ENCODE results near the gene CHRD. TPM values are rescaled to one million over a fixed set of nuclear protein-coding genes. Genes with fewer than 3 reads are reported as not detected.
A peak's percentile ranks its signal among the peaks of the same experiment; 100 is the strongest.

The CHRD gene
- total RNA-seq, 4 donors from 2014 or later = 12.3 to 17.6 (median 16.8) TPM

- no CpG with 5 or more reads among the region's 56 CpGs for WGBS
- Histone ChIP-seq H3K9me3 (no peaks in the 10 kb centered on the region), H3K27me3 (no peaks in the 10 kb centered on the region), H3K4me1 (peaks cover 21 to 42% (median 36%) of the 10 kb centered on the region in 4 donors), H3K36me3 (peaks cover under 1 to 37% (median 27%) of the 10 kb centered on the region in 4 donors), H3K27ac (replicated peaks in 1 of 4) (peak within 1 kb of the TSS; percentile 96 to 99 (median 99)), H3K4me3 (peak within 1 kb of the TSS; percentile 73 to 92 (median 86))
- DNase-seq (ENCODE audit: extremely low spot score) = no peak
- intact Hi-C loops (cut with DNase I) = no loop called here
- peak; percentile 49 to 71 for TF ChIP-seq POLR2AphosphoS5 (IDR thresholded peaks at IDR 0.05)
- TF ChIP-seq EP300 (IDR thresholded peaks at IDR 0.05) = no peak
These were observed 18.3 kb upstream of the CHRD start, which contains the start of the genes CLCN2 and POLR2H for GRCh38 chr3:184361532-184361931. Gene CLCN2 (minus strand): TSS chr3:184361605. CDS start chr3:184361479, 126 bp downstream. Gene POLR2H (plus strand): TSS chr3:184361710. CDS start chr3:184363493, 1,783 bp downstream.

- Histone ChIP-seq H3K27me3 (no peaks in the 10 kb centered on the region), H3K27ac (replicated peaks in 1 of 4) (peak overlapping the region; percentile 96 to 99 (median 99)), H3K4me3 (peak overlapping the region; percentile 73 to 92 (median 86)), H3K36me3 (peaks cover 6 to 37% (median 30%) of the 10 kb centered on the region in 4 donors), H3K9me3 (no peaks in the 10 kb centered on the region), H3K4me1 (peaks cover 21 to 42% (median 36%) of the 10 kb centered on the region in 4 donors)
- peak; percentile 93 for DNase-seq (ENCODE audit: extremely low spot score)
- intact Hi-C loops (cut with DNase I) = no loop called here
- TF ChIP-seq POLR2A (IDR thresholded peaks at IDR 0.05; ENCODE audit: low read depth) = no peak
- TF ChIP-seq CTCF (IDR thresholded peaks at IDR 0.05) = no peak
- peak in 1 of 2 donors; percentile 37 for TF ChIP-seq POLR2AphosphoS5 (IDR thresholded peaks at IDR 0.05)
- under 1% methylated on average over 28 of the region's 38 CpGs for WGBS
These were observed 17.8 kb upstream of the CHRD start for GRCh38 chr3:184361932-184362667.

- H3K36me3 ChIP-seq = peaks cover 8 to 37% (median 31%) of the 10 kb centered on the region in 4 donors
- peak; percentile 98 for DNase-seq (ENCODE audit: extremely low spot score)
- WGBS = under 1% methylated on average over 49 of the region's 68 CpGs
- peaks cover 21 to 42% (median 36%) of the 10 kb centered on the region in 4 donors for H3K4me1 ChIP-seq
- no peaks in the 10 kb centered on the region for H3K27me3 ChIP-seq
- H3K4me3 ChIP-seq = peak overlapping the region; percentile 73 to 92 (median 86)
- no peaks in the 10 kb centered on the region for H3K9me3 ChIP-seq
- H3K27ac ChIP-seq (replicated peaks in 1 of 4) = peak overlapping the region; percentile 96 to 99 (median 99)
- TF ChIP-seq EP300 (IDR thresholded peaks at IDR 0.05) (no peak), POLR2AphosphoS5 (IDR thresholded peaks at IDR 0.05) (peak; percentile 92 to 96), POLR2A (IDR thresholded peaks at IDR 0.05; ENCODE audit: low read depth) (peak; percentile 54), CTCF (IDR thresholded peaks at IDR 0.05) (peak; percentile 45 to 60 (median 59))
- intact Hi-C loops (cut with DNase I) = no loop called here
These were observed 16.9 kb upstream of the CHRD start for GRCh38 chr3:184362668-184363546.

- Histone ChIP-seq H3K4me1 (peaks cover 22 to 37% (median 33%) of the 10 kb centered on the region in 4 donors), H3K4me3 (no peak overlapping the region), H3K9me3 (no peaks in the 10 kb centered on the region), H3K27ac (replicated peaks in 1 of 4) (no peak overlapping the region), H3K27me3 (no peaks in the 10 kb centered on the region), H3K36me3 (peaks cover 8 to 59% (median 45%) of the 10 kb centered on the region in 4 donors)
- 91% methylated on average over 5 of the region's 5 CpGs for WGBS
- no peak for DNase-seq (ENCODE audit: extremely low spot score)
- TF ChIP-seq POLR2AphosphoS5 (IDR thresholded peaks at IDR 0.05) (no peak), POLR2A (IDR thresholded peaks at IDR 0.05; ENCODE audit: low read depth) (no peak), EP300 (IDR thresholded peaks at IDR 0.05) (no peak), CTCF (IDR thresholded peaks at IDR 0.05) (no peak)
- intact Hi-C loops (cut with DNase I) = no loop called here
These were observed 13.1 kb upstream of the CHRD start for GRCh38 chr3:184366619-184367289.

Data from esophagus muscularis mucosa (tissue), 4 donors.